Tibial artery (tissue), 4 donors: ENCODE measurements around the gene GJD2.
A peak's percentile ranks its signal among the peaks of the same experiment; 100 is the strongest.

Experiments used
- DNase-seq, 2 donors: peaks; one replicate each; pipeline ENCODE4 v3.0.0-alpha.2; 2019
- H3K27ac ChIP-seq, 2 donors: fragments of 200-600 bp; sonication (generic) in 1 of 2; 1 replicate in 1 of 2; 2 replicates in 1 of 2; pipeline ENCODE4 v1.5.1; 2018 to 2019; ENCODE audit warnings: mild to moderate bottlenecking in 1 of 2
- H3K27me3 ChIP-seq, 2 donors: fragments of 200-600 bp; sonication (generic) in 1 of 2; one replicate each; pipeline versions ENCODE4 v1.5.1 to v1.6.0; 2016 to 2019
- H3K36me3 ChIP-seq, 3 donors: fragments of 200-600 bp; sonication (generic) in 2 of 3; one replicate each; pipeline ENCODE4 v1.5.1; 2016 to 2019; ENCODE audit warnings: mild to moderate bottlenecking in 2 of 3
- H3K4me1 ChIP-seq, 4 donors: fragments of 200-600 bp; sonication (generic) in 2 of 4; 1 replicate in 3 of 4; 2 replicates in 1 of 4; pipeline ENCODE4 v1.5.1; 2016 to 2019
- H3K4me3 ChIP-seq, 2 donors: fragments of 200-600 bp; sonication (generic) in 1 of 2; 1 replicate in 1 of 2; 2 replicates in 1 of 2; pipeline ENCODE4 v1.5.1; 2018 to 2019; ENCODE audit warnings: mild to moderate bottlenecking in 2 of 2
- H3K9me3 ChIP-seq, 3 donors: fragments of 200-600 bp; sonication (generic) in 1 of 3; one replicate each; pipeline ENCODE4 v1.5.1; 2016 to 2019
- intact Hi-C: fragments of 100-400 bp; cut with DNase I; formaldehyde crosslinking; loops from one replicate; pipeline ENCODE4 v1.15.0; 2023; ENCODE audit warnings: low total_unique reads
- TF ChIP-seq, protein P1 (sequence below), 2 experiments: fragments of 200-600 bp in 1 of 2; fragments of 450-650 bp in 1 of 2; IDR thresholded peaks; one replicate each; pipeline ENCODE4 v1.5.1; 2017 to 2019; ENCODE audit warnings: antibody characterized with exemption in 2 of 2, mild to moderate bottlenecking in 1 of 2, moderate library complexity in 1 of 2

GJD2 gene

DNA sequence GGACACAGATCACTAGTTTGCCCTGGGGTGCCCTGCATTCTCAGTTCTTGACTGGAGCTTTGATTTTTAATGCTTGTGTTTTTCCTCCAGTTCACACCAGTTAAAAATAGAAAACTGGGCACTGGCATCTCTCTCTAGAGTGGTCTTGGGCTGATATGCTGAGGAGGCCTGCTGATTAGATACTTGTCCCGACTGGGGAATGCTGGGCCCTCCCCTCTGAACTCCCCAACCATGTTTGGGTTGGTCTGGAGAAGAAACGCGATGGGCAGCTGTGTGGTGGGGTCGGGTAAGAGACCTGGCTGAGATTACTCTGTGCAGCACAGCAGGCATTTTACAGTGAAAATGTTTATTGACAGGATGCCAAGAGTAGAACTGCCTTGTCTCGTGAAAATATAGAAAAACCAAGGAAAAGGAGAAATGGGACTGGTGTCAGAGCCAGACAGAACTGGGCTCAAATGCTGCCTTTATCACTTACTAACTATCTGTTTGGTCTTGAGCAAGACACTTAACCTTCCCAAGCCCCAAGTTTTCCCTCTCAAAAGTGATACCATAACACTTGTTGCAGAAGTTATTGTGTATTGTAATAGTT, 42.1 kb upstream of the GJD2 start:
- peak overlapping the region in 1 of 2 donors; percentile 77 for H3K27ac ChIP-seq
- intact Hi-C loops: loop anchor here (2.0 to 10.0 kb wide), 2 partner anchors 58 to 74 kb away; no protein-coding TSS in a partner anchor

DNA sequence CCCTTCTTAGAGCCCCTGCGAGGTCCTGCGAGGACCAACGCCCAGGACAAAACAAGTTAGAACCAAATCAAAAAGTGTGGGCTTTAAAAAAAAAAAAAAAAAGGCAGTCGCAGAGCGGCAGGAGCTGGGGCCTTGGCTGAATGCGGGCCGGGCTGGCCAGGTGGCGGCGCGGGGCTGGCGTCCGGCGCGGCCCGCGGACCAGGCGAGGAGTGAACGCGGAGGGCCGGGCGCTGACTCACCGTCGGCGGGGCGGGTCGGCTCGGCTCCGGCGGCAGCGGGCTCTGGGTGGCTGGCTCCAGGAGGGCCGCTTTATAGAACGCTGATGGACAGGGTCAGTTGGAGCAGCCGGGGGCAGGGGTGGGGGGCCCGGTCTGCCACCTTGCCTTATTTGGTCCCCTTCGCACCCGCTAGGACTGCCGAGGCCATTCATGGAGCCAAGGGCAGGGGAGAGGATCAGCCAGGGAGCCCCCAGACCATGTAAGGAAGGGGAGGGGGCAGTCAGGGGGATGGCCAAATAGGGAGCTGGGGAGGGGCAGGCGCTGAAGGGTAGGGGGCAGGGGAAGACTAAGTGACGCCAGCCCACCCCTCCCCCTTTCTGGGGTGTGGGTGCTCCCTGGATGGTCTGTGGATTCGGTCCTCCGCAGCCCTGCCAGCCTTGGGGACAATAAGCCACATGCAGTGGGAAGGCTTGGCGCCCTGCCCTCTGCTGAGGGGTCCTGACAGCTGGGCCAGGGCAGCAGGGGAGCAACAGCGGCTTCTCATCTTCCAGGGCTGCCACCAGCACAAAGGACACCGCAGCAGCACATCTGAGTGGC, 40.7 kb upstream of the GJD2 start, which contains the start of gene ACTC1:
Gene ACTC1, minus strand, starts transcription at position 283 of the 815 bp plus-strand sequence. CDS start 741 bp downstream, outside the sequence.
- Histone ChIP-seq H3K4me3 (peak within 1 kb of the TSS; percentile 42 to 48), H3K27me3 (no peaks in the 10 kb centered on the region), H3K9me3 (no peaks in the 10 kb centered on the region), H3K4me1 (peaks cover 0 to 74% (median 36%) of the 10 kb centered on the region in 4 donors), H3K36me3 (peaks cover 0 to 11% (median 0%) of the 10 kb centered on the region in 3 donors), H3K27ac (peak within 1 kb of the TSS; percentile 73 to 77)
- DNase-seq: peak; percentile 32 to 87
- TF ChIP-seq, protein P1, sequence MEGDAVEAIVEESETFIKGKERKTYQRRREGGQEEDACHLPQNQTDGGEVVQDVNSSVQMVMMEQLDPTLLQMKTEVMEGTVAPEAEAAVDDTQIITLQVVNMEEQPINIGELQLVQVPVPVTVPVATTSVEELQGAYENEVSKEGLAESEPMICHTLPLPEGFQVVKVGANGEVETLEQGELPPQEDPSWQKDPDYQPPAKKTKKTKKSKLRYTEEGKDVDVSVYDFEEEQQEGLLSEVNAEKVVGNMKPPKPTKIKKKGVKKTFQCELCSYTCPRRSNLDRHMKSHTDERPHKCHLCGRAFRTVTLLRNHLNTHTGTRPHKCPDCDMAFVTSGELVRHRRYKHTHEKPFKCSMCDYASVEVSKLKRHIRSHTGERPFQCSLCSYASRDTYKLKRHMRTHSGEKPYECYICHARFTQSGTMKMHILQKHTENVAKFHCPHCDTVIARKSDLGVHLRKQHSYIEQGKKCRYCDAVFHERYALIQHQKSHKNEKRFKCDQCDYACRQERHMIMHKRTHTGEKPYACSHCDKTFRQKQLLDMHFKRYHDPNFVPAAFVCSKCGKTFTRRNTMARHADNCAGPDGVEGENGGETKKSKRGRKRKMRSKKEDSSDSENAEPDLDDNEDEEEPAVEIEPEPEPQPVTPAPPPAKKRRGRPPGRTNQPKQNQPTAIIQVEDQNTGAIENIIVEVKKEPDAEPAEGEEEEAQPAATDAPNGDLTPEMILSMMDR (IDR thresholded peaks at IDR 0.05): no peak
- intact Hi-C loops: loop anchor here (2.0 to 10.0 kb wide), 2 partner anchors 59 to 73 kb away; no protein-coding TSS in a partner anchor

More for the DNA sequence above, 42.1 kb upstream of the GJD2 start:
- peaks cover 0 to 10% (median 0%) of the 10 kb centered on the region in 3 donors for H3K36me3 ChIP-seq
- no peak for DNase-seq
- TF ChIP-seq, protein P1 (IDR thresholded peaks at IDR 0.05): no peak
- H3K4me1 ChIP-seq: peaks cover 0 to 80% (median 36%) of the 10 kb centered on the region in 4 donors
- H3K27me3 ChIP-seq: no peaks in the 10 kb centered on the region
- H3K4me3 ChIP-seq: no peak overlapping the region
- H3K9me3 ChIP-seq: no peaks in the 10 kb centered on the region

DNA sequence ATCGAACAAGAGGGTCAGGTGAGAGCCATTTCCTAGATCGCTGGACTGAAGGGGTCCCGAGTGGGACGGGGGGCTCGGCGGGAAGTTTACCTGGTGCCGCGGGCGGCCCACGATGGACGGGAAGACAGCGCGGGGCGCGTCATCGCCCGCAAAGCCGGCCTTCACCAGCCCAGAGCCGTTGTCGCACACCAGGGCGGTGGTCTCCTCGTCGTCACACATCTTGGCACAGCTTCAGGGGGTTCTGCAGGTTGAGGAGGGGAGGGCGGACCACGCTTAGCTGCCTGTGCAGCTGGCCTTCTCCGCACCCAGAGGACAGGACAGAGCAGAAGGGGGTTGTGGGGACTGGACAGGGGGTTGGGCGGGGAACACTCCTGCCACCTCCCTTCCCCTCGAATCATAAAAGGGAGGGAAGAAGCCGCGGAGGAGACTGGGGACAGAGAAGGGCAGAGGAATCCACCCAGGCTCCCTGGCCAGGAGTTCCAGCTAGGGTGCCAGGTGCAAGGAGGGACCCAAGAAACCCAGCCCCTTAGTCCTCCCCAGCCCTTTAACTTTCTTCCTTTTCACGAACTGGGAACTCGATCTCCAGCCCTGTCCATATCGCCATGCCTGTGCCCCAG, 39.9 kb upstream of the GJD2 start:
- peaks cover 0 to 11% (median 0%) of the 10 kb centered on the region in 3 donors for H3K36me3 ChIP-seq
- no peaks in the 10 kb centered on the region for H3K9me3 ChIP-seq
- TF ChIP-seq, protein P1 (IDR thresholded peaks at IDR 0.05): no peak
- no peaks in the 10 kb centered on the region for H3K27me3 ChIP-seq
- no peak for DNase-seq
- peak overlapping the region; percentile 73 to 77 for H3K27ac ChIP-seq
- intact Hi-C loops: loop anchor here (10.0 kb wide), 1 partner anchor 60 kb away; no protein-coding TSS in a partner anchor
- H3K4me3 ChIP-seq: peak overlapping the region; percentile 42 to 48
- peaks cover 0 to 66% (median 35%) of the 10 kb centered on the region in 4 donors for H3K4me1 ChIP-seq

DNA sequence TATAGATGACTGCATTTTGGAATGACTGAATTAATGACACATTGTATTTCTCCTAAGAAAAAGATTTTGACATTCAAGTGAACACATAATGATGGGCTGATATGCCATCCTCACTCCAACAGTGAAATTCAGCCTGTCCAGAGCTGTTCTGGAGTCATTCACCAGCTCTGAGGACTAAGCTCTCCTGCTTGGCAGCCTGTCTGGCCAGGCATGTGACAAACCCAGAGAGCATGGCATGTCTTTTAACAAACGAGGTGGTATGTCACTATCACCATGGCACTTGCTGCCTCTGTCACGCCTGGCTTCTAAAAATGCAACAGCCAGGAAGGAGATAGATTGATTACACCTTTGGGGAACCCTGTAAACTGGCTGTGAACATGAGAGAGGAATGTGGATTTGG, 39.1 kb upstream of the GJD2 start:
- H3K4me3 ChIP-seq: peak overlapping the region; percentile 42 to 48
- H3K4me1 ChIP-seq: peaks cover 0 to 58% (median 27%) of the 10 kb centered on the region in 4 donors
- H3K36me3 ChIP-seq: peaks cover 0 to 11% (median 0%) of the 10 kb centered on the region in 3 donors
- H3K27me3 ChIP-seq: no peaks in the 10 kb centered on the region
- intact Hi-C loops: loop anchor here (2.0 to 10.0 kb wide), 2 partner anchors 41 to 61 kb away; no protein-coding TSS in a partner anchor
- H3K9me3 ChIP-seq: no peaks in the 10 kb centered on the region
- H3K27ac ChIP-seq: peak overlapping the region; percentile 73 to 77
- DNase-seq: no peak
- TF ChIP-seq, protein P1 (IDR thresholded peaks at IDR 0.05): no peak

DNA sequence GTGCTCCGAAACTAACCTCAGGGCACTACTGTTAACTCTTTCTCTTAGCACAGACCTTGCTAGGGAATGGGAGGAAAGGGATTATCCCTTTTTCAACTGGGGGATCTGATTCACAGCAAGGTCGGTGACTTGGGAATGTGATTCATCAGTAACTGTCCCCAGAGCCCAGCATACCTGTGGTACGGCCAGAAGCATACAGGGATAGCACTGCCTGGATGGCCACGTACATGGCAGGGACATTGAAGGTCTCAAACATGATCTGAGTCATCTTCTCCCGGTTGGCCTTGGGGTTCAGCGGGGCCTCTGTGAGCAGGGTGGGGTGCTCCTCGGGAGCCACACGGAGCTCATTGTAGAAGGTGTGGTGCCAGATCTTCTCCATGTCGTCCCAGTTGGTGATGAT, 38.3 kb upstream of the GJD2 start:
- peak overlapping the region in 1 of 2 donors; percentile 77 for H3K27ac ChIP-seq

More for the DNA sequence above, 38.3 kb upstream of the GJD2 start:
- intact Hi-C loops: loop anchor here (2.0 to 10.0 kb wide), 2 partner anchors 40 to 62 kb away; no protein-coding TSS in a partner anchor
- H3K4me1 ChIP-seq: peaks cover 0 to 50% (median 25%) of the 10 kb centered on the region in 4 donors
- peaks cover 0 to 11% (median 0%) of the 10 kb centered on the region in 3 donors for H3K36me3 ChIP-seq
- TF ChIP-seq, protein P1 (IDR thresholded peaks at IDR 0.05): no peak
- H3K27me3 ChIP-seq: no peaks in the 10 kb centered on the region
- no peaks in the 10 kb centered on the region for H3K9me3 ChIP-seq
- no peak for DNase-seq
- H3K4me3 ChIP-seq: peak overlapping the region in 1 of 2 donors; percentile 4
